Measurements from ENCODE around the gene IRF9. TPM values are rescaled to one million over a fixed set of nuclear protein-coding genes. Genes with fewer than 3 reads are reported as not detected.

Gene IRF9
- total and polyA plus RNA-seq, 2 of the 13 experiments (the other 11 are each of a cell fraction or from before 2014, with no cell fraction given) = 14.9 to 49.7 TPM

- TF ChIP-seq RARA (CRISPR knock-in tag; IDR thresholded peaks at IDR 0.05) (peak; percentile 91), ZBTB46 (CRISPR knock-in tag; IDR thresholded peaks at IDR 0.05; ENCODE audit: borderline replicate concordance) (no peak), TOE1 (CRISPR knock-in tag; IDR thresholded peaks at IDR 0.05) (no peak; the same call in 1 of the 2 replicates), ZNF513 (CRISPR knock-in tag; conservative IDR thresholded peaks at IDR 0.05) (no peak), ZNF704 (CRISPR knock-in tag; IDR thresholded peaks at IDR 0.05; ENCODE audit: borderline replicate concordance) (no peak), RERE (CRISPR knock-in tag; IDR thresholded peaks at IDR 0.05; ENCODE audit: low read depth) (no peak), MEIS1 (CRISPR knock-in tag; IDR thresholded peaks at IDR 0.05; ENCODE audit: borderline replicate concordance) (peak; percentile 75; the same call in 1 of the 2 replicates), ZNF329 (CRISPR knock-in tag; IDR thresholded peaks at IDR 0.05; ENCODE audit: low read depth) (no peak), RBM22 (optimal IDR thresholded peaks at IDR 0.05; ENCODE audit: low read length) (no peak), NFE2L1 (CRISPR knock-in tag; IDR thresholded peaks at IDR 0.05; ENCODE audit: borderline replicate concordance) (peak; percentile 47; the same call in 1 of the 2 replicates), ZNF451 (CRISPR knock-in tag; IDR thresholded peaks at IDR 0.05) (peak; percentile 95; the same call in 1 of the 2 replicates), ZFP37 (CRISPR knock-in tag; IDR thresholded peaks at IDR 0.05; ENCODE audit: borderline replicate concordance) (peak; percentile 71; the same call in 1 of the 2 replicates), ZNF121 (CRISPR knock-in tag; IDR thresholded peaks at IDR 0.05) (no peak), TBL1XR1 (IDR thresholded peaks at IDR 0.05; ENCODE audit: borderline replicate concordance, low read length, partially characterized antibody) (no peak), RNF219 (CRISPR knock-in tag; IDR thresholded peaks at IDR 0.05) (no peak)
Measured at GRCh38 chr14:24130717-24131548, 30.1 kb upstream of the IRF9 start (continued).

All from HepG2 (cell line).